H1 (cell line): ENCODE data around the gene MAP3K14. TPM values are rescaled to one million over a fixed set of nuclear protein-coding genes. Genes with fewer than 3 reads are reported as not detected.

Experiments
- CTCF ChIA-PET: fragments of 300-600 bp; sonication (Branson Sonifier 250); formaldehyde crosslinking; loops from one replicate; lab custom pipeline; 2021; ENCODE audit not compliant: partially characterized antibody; lab: Charles Lee
- POLR2A ChIA-PET: fragments of 300-600 bp; sonication (Branson Sonifier 250); formaldehyde crosslinking; loops from one replicate; lab custom pipeline; 2021; ENCODE audit warnings: inconsistent platforms; ENCODE audit not compliant: partially characterized antibody; lab: Charles Lee
- DNase-seq, 2 experiments: peaks; one replicate each; pipeline versions ENCODE4 v3.0.0 to v3.0.0-alpha.2; 2010 to 2022; ENCODE audit warnings: low spot score in 2 of 2, low read depth in 1 of 2, mixed read lengths in 1 of 2
- FAIRE-seq: peaks from 2 replicates; lab custom pipeline; 2011; peaks lifted over from hg19 to GRCh38; lab: Jason Lieb, UNC
- H2AFZ ChIP-seq: 2 replicates; pipeline ENCODE4 v1.8.1; 2012; ENCODE audit warnings: low read length, inconsistent platforms
- H2AK5ac ChIP-seq: 2 replicates; pipeline ENCODE4 v1.6.1; 2013; ENCODE audit warnings: low read depth, low read length
- H2BK120ac ChIP-seq: replicated peaks from 2 replicates; pipeline ENCODE3; 2013; ENCODE audit warnings: low read depth, low read length, inconsistent platforms
- H2BK12ac ChIP-seq: 2 replicates; pipeline ENCODE4 v1.6.1; 2013; ENCODE audit warnings: low read depth, low read length
- H2BK15ac ChIP-seq: 2 replicates; pipeline ENCODE4 v1.6.1; 2013; ENCODE audit warnings: low read length
- H2BK20ac ChIP-seq: 2 replicates; pipeline ENCODE4 v1.6.1; 2013; ENCODE audit warnings: low read length
- H2BK5ac ChIP-seq: 2 replicates; pipeline ENCODE4 v1.6.1; 2013; ENCODE audit warnings: low read depth, low read length
- H3K14ac ChIP-seq: 2 replicates; pipeline ENCODE4 v1.6.1; 2013; ENCODE audit warnings: inconsistent platforms; ENCODE audit not compliant: insufficient read length
- H3K18ac ChIP-seq: 2 replicates; pipeline ENCODE4 v1.6.1; 2013; ENCODE audit warnings: low read length; ENCODE audit errors: extremely low read depth
- H3K23ac ChIP-seq: 2 replicates; pipeline ENCODE4 v1.6.1; 2013; ENCODE audit warnings: inconsistent platforms; ENCODE audit not compliant: insufficient read length
- H3K23me2 ChIP-seq: 2 replicates; pipeline ENCODE4 v1.6.1; 2013; ENCODE audit warnings: low read depth, low read length
- H3K27ac ChIP-seq: 2 replicates; pipeline ENCODE4 v1.6.1; 2011; ENCODE audit warnings: low read depth, low read length, inconsistent platforms
- H3K27me3 ChIP-seq, 4 experiments: replicated peaks in 1 of 4; 1 replicate in 1 of 4; 2 replicates in 3 of 4; pipeline versions ENCODE4 v1.6.1 to v1.8.1; 2011 to 2013; ENCODE audit warnings: low read length in 3 of 4, mild to moderate bottlenecking in 3 of 4, inconsistent platforms in 2 of 4, mixed read lengths in 2 of 4, moderate library complexity in 1 of 4; ENCODE audit not compliant: control insufficient read depth in 3 of 4, insufficient read depth in 3 of 4; ENCODE audit errors: extremely low read depth in 1 of 4
- H3K36me3 ChIP-seq, 4 experiments: 2 replicates each; pipeline versions ENCODE4 v1.6.1 to v1.8.1; 2011 to 2013; ENCODE audit warnings: mild to moderate bottlenecking in 4 of 4, low read length in 3 of 4, moderate library complexity in 2 of 4, control low read depth in 1 of 4, inconsistent platforms in 1 of 4; ENCODE audit not compliant: insufficient read depth in 4 of 4, control insufficient read depth in 2 of 4
- H3K4ac ChIP-seq: replicated peaks from 2 replicates; pipeline ENCODE3; 2013; ENCODE audit warnings: low read length, low read depth, mixed read lengths, inconsistent platforms; ENCODE audit not compliant: insufficient read length
- H3K4me1 ChIP-seq, 4 experiments: replicated peaks in 1 of 4; 1 replicate in 1 of 4; 2 replicates in 3 of 4; pipeline versions ENCODE4 v1.6.1 to v1.8.1; 2011 to 2013; ENCODE audit warnings: low read length in 3 of 4, inconsistent platforms in 2 of 4, mixed read lengths in 1 of 4; ENCODE audit not compliant: insufficient read depth in 4 of 4, control insufficient read depth in 3 of 4
- H3K4me2 ChIP-seq, 2 experiments: 2 replicates each; pipeline versions ENCODE4 v1.6.1 to v1.8.1; 2011 to 2013; ENCODE audit warnings: low read depth in 2 of 2, low read length in 2 of 2, control low read depth in 1 of 2, inconsistent platforms in 1 of 2, mild to moderate bottlenecking in 1 of 2; ENCODE audit not compliant: insufficient read depth in 1 of 2
- H3K4me3 ChIP-seq, 4 experiments: fragments of 200-600, 300-600 bp in 1 of 4; sonication (generic), shearing (Covaris generic), sonication (Bioruptor Twin) in 1 of 4; 2 replicates each; pipeline versions ENCODE4 v1.5.1 to v1.8.1; 2011 to 2016; ENCODE audit warnings: low read length in 4 of 4, low read depth in 3 of 4, control low read depth in 2 of 4, inconsistent platforms in 2 of 4, mild to moderate bottlenecking in 2 of 4, mixed read lengths in 1 of 4, moderate library complexity in 1 of 4; ENCODE audit not compliant: insufficient read depth in 2 of 4; ENCODE audit errors: extremely low read depth in 1 of 4
- H3K56ac ChIP-seq: replicated peaks from 2 replicates; pipeline ENCODE3; 2013; ENCODE audit warnings: low read depth, mild to moderate bottlenecking, mixed read lengths, low read length, inconsistent platforms; ENCODE audit not compliant: insufficient read length
- H3K79me1 ChIP-seq: 2 replicates; pipeline ENCODE4 v1.6.1; 2013; ENCODE audit warnings: low read depth, low read length, control low read depth
- H3K79me2 ChIP-seq, 2 experiments: 2 replicates each; pipeline versions ENCODE4 v1.6.1 to v1.8.1; 2012 to 2013; ENCODE audit warnings: low read length in 2 of 2, mild to moderate bottlenecking in 2 of 2, inconsistent platforms in 1 of 2; ENCODE audit not compliant: insufficient read depth in 2 of 2, control insufficient read depth in 1 of 2
- H3K9ac ChIP-seq, 4 experiments: replicated peaks in 1 of 4; 1 replicate in 1 of 4; 2 replicates in 3 of 4; pipeline versions ENCODE4 v1.6.1 to v1.8.1; 2011 to 2013; ENCODE audit warnings: low read depth in 3 of 4, low read length in 3 of 4, control low read depth in 2 of 4, mild to moderate bottlenecking in 2 of 4, moderate library complexity in 2 of 4, inconsistent platforms in 1 of 4; ENCODE audit errors: extremely low read depth in 1 of 4
- H3K9me3 ChIP-seq, 2 experiments: 2 replicates each; pipeline versions ENCODE4 v1.6.1 to v1.8.1; 2012 to 2013; ENCODE audit warnings: mild to moderate bottlenecking in 2 of 2, moderate library complexity in 2 of 2, control low read depth in 1 of 2, inconsistent platforms in 1 of 2, low read depth in 1 of 2, low read length in 1 of 2, mixed read lengths in 1 of 2; ENCODE audit not compliant: insufficient read depth in 2 of 2
- H4K20me1 ChIP-seq, 2 experiments: replicated peaks in 1 of 2; 2 replicates each; pipeline versions ENCODE3 to v1.8.1; 2011 to 2013; ENCODE audit warnings: inconsistent platforms in 2 of 2, low read length in 2 of 2, mild to moderate bottlenecking in 1 of 2; ENCODE audit not compliant: insufficient read depth in 2 of 2, control insufficient read depth in 1 of 2
- H4K5ac ChIP-seq: 2 replicates; pipeline ENCODE4 v1.6.1; 2013; ENCODE audit warnings: low read length, low read depth, mixed read lengths, inconsistent platforms; ENCODE audit not compliant: insufficient read length
- H4K8ac ChIP-seq: 2 replicates; pipeline ENCODE4 v1.8.0; 2013; ENCODE audit warnings: mild to moderate bottlenecking, moderate library complexity, low read length, inconsistent platforms; ENCODE audit not compliant: insufficient read depth; ENCODE audit errors: extremely low read depth
- H4K91ac ChIP-seq: replicated peaks from 2 replicates; pipeline ENCODE3; 2013; ENCODE audit warnings: low read length, mixed read lengths, inconsistent platforms; ENCODE audit not compliant: insufficient read length
- EGR1 ChIP-seq: IDR thresholded peaks from 2 replicates; pipeline ENCODE4 v1.6.1; 2011; ENCODE audit warnings: low read depth, low read length, borderline replicate concordance
- PHF8 ChIP-seq: fragments of 200-600 bp; sonication (generic); conservative IDR thresholded peaks from 2 replicates; pipeline ENCODE4 v1.7.1; 2012; ENCODE audit warnings: low read depth, mild to moderate bottlenecking, inconsistent platforms, low read length, moderate library complexity
- WGBS, 2 experiments: shearing (Covaris generic) in 1 of 2; methylation state at CpG; one replicate each; pipeline versions ENCODE4 v1.1.6 to v1.1.7; 2013 to 2015; ENCODE audit warnings: low lambda C conversion rate in 2 of 2, mixed read lengths in 2 of 2, inconsistent platforms in 1 of 2, low coverage in 1 of 2, missing lambda C conversion rate in 1 of 2; ENCODE audit not compliant: insufficient replicate concordance in 2 of 2, insufficient coverage in 1 of 2, insufficient read length in 1 of 2; ENCODE audit errors: extremely low coverage in 1 of 2, missing lambda C conversion rate in 1 of 2; 5-methylcytosine and 5-hydroxymethylcytosine counted together
- polyA plus RNA-seq, 7 experiments: library from polyadenylated mRNA; depleted of rRNA in 3 of 7; stranded (reverse) in 5 of 7; unstranded in 2 of 7; fragments of >200 nt in 5 of 7; fragments of 200-250 nt in 2 of 7; gene quantifications; 1 replicate in 5 of 7; 2 replicates in 1 of 7; 4 replicates in 1 of 7; pipeline versions ENCODE4 v1.2.1 to v1.2.3, GENCODE V29; 2011 to 2013; ENCODE audit warnings: missing spikeins in 2 of 7, mixed read lengths in 2 of 7
- total RNA-seq: library from RNA; stranded (reverse); fragmentation: NEBNext Ultra II Directional; extraction: Animal tissue kit (Norgen Biotek cat#: 25700); gene quantifications from 2 replicates; pipeline ENCODE4 v1.2.1, GENCODE V29; 2021

The MAP3K14 gene
- total and polyA plus RNA-seq, 2 of the 8 experiments (the other 6 are each of a cell fraction or from before 2014, with no cell fraction given), result 5.2 to 6.1 TPM

DNA sequence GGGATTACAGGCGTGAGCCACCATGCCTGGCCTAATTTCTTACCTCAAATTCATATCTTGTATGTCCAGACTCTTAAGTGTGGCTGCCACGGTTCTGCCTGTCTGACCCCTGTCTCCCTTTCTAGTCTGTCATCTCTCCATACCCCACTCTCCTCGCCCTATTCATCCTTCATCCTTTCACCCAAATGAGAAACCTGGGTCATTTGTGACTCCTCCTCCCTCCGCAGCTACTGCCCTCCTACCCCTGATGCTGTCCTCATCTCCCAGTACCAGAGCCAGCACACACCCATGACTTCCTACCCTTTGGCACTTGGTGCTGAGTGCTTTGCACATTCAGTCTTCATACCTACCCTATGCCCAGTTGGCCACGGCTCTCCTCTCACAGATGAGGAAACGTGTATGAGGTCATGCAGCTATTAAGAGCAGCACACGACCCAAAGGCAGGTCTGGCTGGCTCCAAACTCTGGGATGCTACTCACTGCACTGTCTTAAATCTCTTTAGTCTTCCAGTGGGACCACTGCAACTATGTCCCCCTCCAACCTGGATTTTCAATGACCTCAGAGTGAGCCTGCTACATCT, 56.5 kb downstream of the MAP3K14 start:
- Histone ChIP-seq H3K23ac (no peak overlapping the region), H3K4me3 (no peak overlapping the region), H2BK12ac (no peak overlapping the region), H2BK5ac (no peak overlapping the region), H3K9ac (no peak overlapping the region), H4K20me1 (no peaks in the 10 kb centered on the region), H2BK20ac (no peak overlapping the region), H3K36me3 (peaks cover 0 to 4% (median 1%) of the 10 kb centered on the region in 4 experiments; a peak in 2 of 8 replicates), H4K8ac (no peak overlapping the region; the same call in 1 of the 2 replicates), H3K9me3 (no peaks in the 10 kb centered on the region), H3K56ac (no peak overlapping the region), H3K18ac (no peak overlapping the region), H3K23me2 (peaks cover 6% of the 10 kb centered on the region), H3K4me2 (no peak overlapping the region), H3K27me3 (peaks cover 0 to 5% (median 2%) of the 10 kb centered on the region in 4 experiments; a peak in 3 of 7 replicates), H3K4ac (no peak overlapping the region), H3K79me1 (no peaks in the 10 kb centered on the region), H3K27ac (no peak overlapping the region), H2BK15ac (peak overlapping the region; percentile 81; the same call in 1 of the 2 replicates), H4K5ac (no peak overlapping the region), H2AFZ (no peak overlapping the region), H4K91ac (no peak overlapping the region), H3K4me1 (peaks cover 4 to 19% (median 13%) of the 10 kb centered on the region in 4 experiments), H3K14ac (no peak overlapping the region), H2AK5ac (peak overlapping the region; percentile 82; the same call in 1 of the 2 replicates), H2BK120ac (no peak overlapping the region), H3K79me2 (no peaks in the 10 kb centered on the region)
- WGBS, 2 experiments, result 81 to 100% methylated on average over 1 to 7 of the region's 7 CpGs
- FAIRE-seq (no peak), DNase-seq (no peak)
- CTCF ChIA-PET, result interaction anchor here (0.6 to 21.3 kb wide), 13 partner anchors 8 to 139 kb away, joined by 3 to 362 read pairs (median 4); partner anchors contain the start of genes ACBD4 and FMNL1
- POLR2A ChIA-PET, result interaction anchor here (0.9 to 6.2 kb wide), 4 partner anchors 9 to 135 kb away, joined by 3 to 43 read pairs (median 4); partner anchors contain the start of gene HEXIM1
- TF ChIP-seq PHF8 (no peak), EGR1 (no peak)
